HEK293 (cell line): ENCODE measurements around the gene RNF144B.

Experiments
- CTCF ChIA-PET: fragments of 350-600 bp; formaldehyde crosslinking; extraction: SDS; loops from one replicate; lab custom pipeline; 2021; ENCODE audit warnings: antibody characterized with exemption; lab: Yijun Ruan, JAX
- POLR2A ChIA-PET: fragments of 300-600 bp; formaldehyde crosslinking; extraction: SDS; loops from one replicate; lab custom pipeline; 2020; ENCODE audit warnings: antibody characterized with exemption, inconsistent platforms; lab: Yijun Ruan, JAX
- H3K27ac ChIP-seq: fragments of 200-500 bp; sonication (Bioruptor generic); 2 replicates; pipeline ENCODE4 v1.5.1; 2014; ENCODE audit warnings: low read depth, low read length, control low read depth, inconsistent platforms; ENCODE audit errors: extremely low read depth
- H3K36me3 ChIP-seq, 2 experiments: fragments of 200-500 bp in 1 of 2; sonication (Bioruptor generic) in 1 of 2; 1 replicate in 1 of 2; 2 replicates in 1 of 2; pipeline ENCODE4 v1.5.1; 2014 to 2017; ENCODE audit warnings: inconsistent platforms in 2 of 2, low read length in 2 of 2; ENCODE audit not compliant: control insufficient read depth in 2 of 2, insufficient read depth in 1 of 2
- H3K4me1 ChIP-seq: fragments of 200-500 bp; sonication (Bioruptor generic); 2 replicates; pipeline ENCODE4 v1.5.1; 2014; ENCODE audit warnings: mild to moderate bottlenecking, low read length, inconsistent platforms; ENCODE audit not compliant: control insufficient read depth, insufficient read depth
- H3K4me3 ChIP-seq: 2 replicates; pipeline ENCODE4 v1.5.1; 2011; ENCODE audit warnings: low read depth, mild to moderate bottlenecking, control low read depth, low read length, moderate library complexity
- H3K9me3 ChIP-seq: fragments of 200-500 bp; sonication (Bioruptor generic); 2 replicates; pipeline ENCODE4 v1.5.1; 2014; ENCODE audit warnings: low read depth, low read length, inconsistent platforms; ENCODE audit not compliant: control insufficient read depth, insufficient read depth
- KLF16 ChIP-seq: fragments of 450-650 bp; formaldehyde crosslinking; IDR thresholded peaks from 2 replicates; pipeline ENCODE4 v1.5.1; 2017; ENCODE audit warnings: missing biosample characterization, missing genetic modification characterization
- SETDB1 ChIP-seq: IDR thresholded peaks from one replicate; pipeline ENCODE4 v1.6.1; 2017; ENCODE audit warnings: mild to moderate bottlenecking, low read length, moderate library complexity, mixed read lengths; ENCODE audit not compliant: insufficient read length
- SP2 ChIP-seq: fragments of 450-650 bp; formaldehyde crosslinking; IDR thresholded peaks from 2 replicates; pipeline ENCODE4 v1.5.1; 2016; ENCODE audit warnings: missing biosample characterization, missing genetic modification characterization
- TCF7L2 ChIP-seq: IDR thresholded peaks from 2 replicates; pipeline ENCODE4 v1.6.1; 2011; ENCODE audit warnings: low read depth, mild to moderate bottlenecking, inconsistent platforms, low read length, moderate library complexity, borderline replicate concordance
- YY1 ChIP-seq: fragments of 450-650 bp; formaldehyde crosslinking; IDR thresholded peaks from 2 replicates; pipeline ENCODE4 v1.5.1; 2018; ENCODE audit warnings: missing biosample characterization, missing genetic modification characterization
- ZBTB17 ChIP-seq: fragments of 450-650 bp; formaldehyde crosslinking; IDR thresholded peaks from 2 replicates; pipeline ENCODE4 v1.5.1; 2016; ENCODE audit warnings: missing biosample characterization, missing genetic modification characterization
- ZBTB21 ChIP-seq: fragments of 450-650 bp; formaldehyde crosslinking; IDR thresholded peaks from 2 replicates; pipeline ENCODE4 v1.5.1; 2017; ENCODE audit warnings: missing biosample characterization, missing genetic modification characterization
- ZNF169 ChIP-seq: fragments of 450-650 bp; formaldehyde crosslinking; IDR thresholded peaks from 2 replicates; pipeline ENCODE4 v1.5.1; 2016; ENCODE audit warnings: missing biosample characterization, missing genetic modification characterization
- ZNF184 ChIP-seq: fragments of 450-650 bp; IDR thresholded peaks from 2 replicates; pipeline ENCODE4 v1.5.1; 2018; ENCODE audit warnings: missing biosample characterization, mild to moderate bottlenecking, missing genetic modification characterization
- TF ChIP-seq, protein P1 (sequence below): fragments of 450-650 bp; formaldehyde crosslinking; IDR thresholded peaks from 2 replicates; pipeline ENCODE4 v1.5.1; 2017; ENCODE audit warnings: missing biosample characterization, missing genetic modification characterization
- TF ChIP-seq, protein P2 (sequence below): fragments of 450-650 bp; formaldehyde crosslinking; IDR thresholded peaks from 2 replicates; pipeline ENCODE4 v1.5.1; 2016; ENCODE audit warnings: missing biosample characterization, missing genetic modification characterization
- TF ChIP-seq, protein P3 (sequence below): fragments of 450-650 bp; formaldehyde crosslinking; IDR thresholded peaks from 2 replicates; pipeline ENCODE4 v1.5.1; 2016; ENCODE audit warnings: missing biosample characterization, missing genetic modification characterization, low read depth

RNF144B gene

DNA sequence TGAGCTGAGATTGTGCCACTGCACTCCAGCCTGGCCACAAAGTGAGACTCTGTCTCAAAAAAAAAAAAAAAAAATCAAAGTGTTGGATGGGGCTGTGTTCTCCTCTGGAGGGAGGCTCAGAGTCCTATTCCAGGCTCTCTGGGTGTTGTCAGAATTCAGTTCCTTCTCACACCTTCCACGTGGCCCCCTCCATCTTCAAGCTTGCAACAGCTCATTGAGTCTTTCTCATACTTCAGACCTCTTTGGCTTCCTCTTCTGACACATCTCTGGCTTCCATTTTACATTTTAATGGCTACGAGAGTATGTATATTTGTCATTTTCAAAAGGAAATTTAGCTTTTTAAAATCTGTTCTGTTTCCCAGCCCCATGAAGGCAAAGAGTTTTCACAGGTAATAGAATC lies 85.8 kb downstream of the RNF144B start:
- H3K9me3 ChIP-seq: no peaks in the 10 kb centered on the region
- H3K4me3 ChIP-seq: no peak overlapping the region
- ChIA-PET CTCF (interaction anchor here (0.7 to 1.3 kb wide), 2 partner anchors 30 to 1595 kb away, joined by 3 read pairs; no protein-coding TSS in a partner anchor), POLR2A (no interaction called here)
- H3K4me1 ChIP-seq: 0 out of 2 replicates have a peak, but pooled peaks cover 3% of the 10 kb centered on the region
- no peaks in the 10 kb centered on the region for H3K36me3 ChIP-seq
- TF ChIP-seq SP2 (tag by site-specific recombination): no peak
- TF ChIP-seq ZBTB17 (tag by site-specific recombination): no peak
- no peak overlapping the region for H3K27ac ChIP-seq

DNA sequence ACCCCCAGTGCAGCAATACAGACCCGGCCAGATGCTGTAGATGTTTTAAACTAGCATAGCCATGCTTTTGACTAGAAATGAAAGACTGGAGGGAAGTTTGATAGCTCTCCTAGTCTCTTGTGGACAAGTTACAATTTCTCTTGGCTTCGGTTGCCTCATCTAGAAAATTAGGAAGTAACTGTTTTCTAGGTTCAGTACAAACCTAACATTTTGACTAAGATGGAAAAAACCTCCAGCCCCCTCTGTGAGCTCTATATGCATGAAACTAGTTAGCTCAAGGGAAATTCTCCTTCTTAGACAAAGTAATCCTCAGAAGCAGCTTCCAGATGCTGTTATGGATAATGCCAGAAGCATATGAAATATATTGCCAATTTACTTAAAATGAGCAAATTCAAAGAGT lies 86.6 kb downstream of the RNF144B start:
- Histone ChIP-seq H3K4me1 (0 out of 2 replicates have a peak, but pooled peaks cover 3% of the 10 kb centered on the region), H3K9me3 (no peaks in the 10 kb centered on the region), H3K4me3 (no peak overlapping the region), H3K36me3 (no peaks in the 10 kb centered on the region), H3K27ac (no peak overlapping the region)
- ChIA-PET POLR2A (no interaction called here), CTCF (interaction anchor here (0.5 to 1.3 kb wide), 3 partner anchors 14 to 75 kb away, joined by 3 to 4 read pairs (median 3); no protein-coding TSS in a partner anchor)
- no peak for TF ChIP-seq YY1 (tag by site-specific recombination)
- TF ChIP-seq SETDB1: no peak

DNA sequence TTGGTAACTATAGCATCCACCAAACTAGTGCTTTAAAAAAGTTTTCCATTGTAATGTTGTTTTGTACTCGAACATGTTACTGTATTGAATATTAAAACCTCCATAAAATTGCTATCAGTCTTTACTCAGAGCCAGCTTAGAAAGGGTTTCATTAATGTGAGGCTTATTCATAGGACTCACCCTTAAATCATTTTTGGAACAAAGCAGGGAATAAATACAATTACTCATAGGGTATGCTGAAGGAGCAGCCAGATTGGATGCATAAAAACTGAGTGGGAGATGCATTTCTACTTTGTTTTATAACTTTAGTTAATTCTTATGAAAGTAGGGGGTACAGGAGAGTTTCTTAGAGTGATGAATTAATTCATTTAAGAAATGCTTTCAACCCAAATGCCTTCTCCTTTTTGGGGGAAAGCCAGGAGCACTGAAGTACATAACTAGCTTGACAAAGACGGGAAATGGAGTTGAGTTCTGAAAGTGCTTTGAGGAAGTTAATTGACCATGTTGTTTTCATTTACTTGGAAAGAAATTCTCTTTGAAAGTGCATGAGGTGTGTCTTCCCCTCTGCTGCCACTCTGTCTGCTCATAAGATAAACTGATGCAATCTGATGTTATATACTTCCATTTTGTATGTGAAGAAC lies 90.3 kb downstream of the RNF144B start:
- Histone ChIP-seq H3K36me3 (no peaks in the 10 kb centered on the region), H3K4me1 (0 out of 2 replicates have a peak, but pooled peaks cover 3% of the 10 kb centered on the region), H3K9me3 (no peaks in the 10 kb centered on the region), H3K27ac (no peak overlapping the region), H3K4me3 (no peak overlapping the region)
- ChIA-PET POLR2A (no interaction called here), CTCF (interaction anchor here (2.0 kb wide), 1 partner anchor 26 kb away, joined by 9 read pairs; no protein-coding TSS in a partner anchor)
- TF ChIP-seq, protein P1, sequence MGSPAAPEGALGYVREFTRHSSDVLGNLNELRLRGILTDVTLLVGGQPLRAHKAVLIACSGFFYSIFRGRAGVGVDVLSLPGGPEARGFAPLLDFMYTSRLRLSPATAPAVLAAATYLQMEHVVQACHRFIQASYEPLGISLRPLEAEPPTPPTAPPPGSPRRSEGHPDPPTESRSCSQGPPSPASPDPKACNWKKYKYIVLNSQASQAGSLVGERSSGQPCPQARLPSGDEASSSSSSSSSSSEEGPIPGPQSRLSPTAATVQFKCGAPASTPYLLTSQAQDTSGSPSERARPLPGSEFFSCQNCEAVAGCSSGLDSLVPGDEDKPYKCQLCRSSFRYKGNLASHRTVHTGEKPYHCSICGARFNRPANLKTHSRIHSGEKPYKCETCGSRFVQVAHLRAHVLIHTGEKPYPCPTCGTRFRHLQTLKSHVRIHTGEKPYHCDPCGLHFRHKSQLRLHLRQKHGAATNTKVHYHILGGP (tag by site-specific recombination): 0 out of 2 replicates have a peak, but pooled peaks have one; percentile 33
- 0 out of 2 replicates have a peak, but pooled peaks have one; percentile 25 for TF ChIP-seq TCF7L2
- TF ChIP-seq ZBTB21 (tag by site-specific recombination): no peak
- TF ChIP-seq, protein P2, sequence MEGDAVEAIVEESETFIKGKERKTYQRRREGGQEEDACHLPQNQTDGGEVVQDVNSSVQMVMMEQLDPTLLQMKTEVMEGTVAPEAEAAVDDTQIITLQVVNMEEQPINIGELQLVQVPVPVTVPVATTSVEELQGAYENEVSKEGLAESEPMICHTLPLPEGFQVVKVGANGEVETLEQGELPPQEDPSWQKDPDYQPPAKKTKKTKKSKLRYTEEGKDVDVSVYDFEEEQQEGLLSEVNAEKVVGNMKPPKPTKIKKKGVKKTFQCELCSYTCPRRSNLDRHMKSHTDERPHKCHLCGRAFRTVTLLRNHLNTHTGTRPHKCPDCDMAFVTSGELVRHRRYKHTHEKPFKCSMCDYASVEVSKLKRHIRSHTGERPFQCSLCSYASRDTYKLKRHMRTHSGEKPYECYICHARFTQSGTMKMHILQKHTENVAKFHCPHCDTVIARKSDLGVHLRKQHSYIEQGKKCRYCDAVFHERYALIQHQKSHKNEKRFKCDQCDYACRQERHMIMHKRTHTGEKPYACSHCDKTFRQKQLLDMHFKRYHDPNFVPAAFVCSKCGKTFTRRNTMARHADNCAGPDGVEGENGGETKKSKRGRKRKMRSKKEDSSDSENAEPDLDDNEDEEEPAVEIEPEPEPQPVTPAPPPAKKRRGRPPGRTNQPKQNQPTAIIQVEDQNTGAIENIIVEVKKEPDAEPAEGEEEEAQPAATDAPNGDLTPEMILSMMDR (tag by site-specific recombination): no peak
- TF ChIP-seq ZNF184: no peak

DNA sequence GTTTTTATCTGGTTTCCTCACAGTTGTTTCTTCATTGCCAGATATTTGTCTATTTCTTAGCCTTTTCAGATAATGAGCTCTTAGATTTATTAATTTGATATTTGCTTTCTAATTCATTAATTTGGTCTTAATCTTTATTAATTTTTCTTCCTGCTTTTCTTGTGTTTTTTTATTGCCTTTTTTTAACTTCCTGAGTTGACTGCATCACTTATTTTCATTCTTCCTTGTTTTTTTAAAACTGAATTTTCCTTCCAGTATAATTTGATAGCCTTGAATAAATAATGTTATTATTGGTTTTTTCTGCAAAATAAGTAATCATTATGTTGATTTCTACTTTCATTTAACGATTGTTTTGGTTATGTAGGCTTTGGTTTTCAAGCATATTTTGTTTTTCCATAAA lies 91.5 kb downstream of the RNF144B start:
- CTCF ChIA-PET: interaction anchor here (0.5 to 2.0 kb wide), 3 partner anchors 25 to 876 kb away, joined by 3 to 9 read pairs (median 3); no protein-coding TSS in a partner anchor
- TF ChIP-seq, protein P3, sequence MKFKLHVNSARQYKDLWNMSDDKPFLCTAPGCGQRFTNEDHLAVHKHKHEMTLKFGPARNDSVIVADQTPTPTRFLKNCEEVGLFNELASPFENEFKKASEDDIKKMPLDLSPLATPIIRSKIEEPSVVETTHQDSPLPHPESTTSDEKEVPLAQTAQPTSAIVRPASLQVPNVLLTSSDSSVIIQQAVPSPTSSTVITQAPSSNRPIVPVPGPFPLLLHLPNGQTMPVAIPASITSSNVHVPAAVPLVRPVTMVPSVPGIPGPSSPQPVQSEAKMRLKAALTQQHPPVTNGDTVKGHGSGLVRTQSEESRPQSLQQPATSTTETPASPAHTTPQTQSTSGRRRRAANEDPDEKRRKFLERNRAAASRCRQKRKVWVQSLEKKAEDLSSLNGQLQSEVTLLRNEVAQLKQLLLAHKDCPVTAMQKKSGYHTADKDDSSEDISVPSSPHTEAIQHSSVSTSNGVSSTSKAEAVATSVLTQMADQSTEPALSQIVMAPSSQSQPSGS (tag by site-specific recombination): 0 out of 2 replicates have a peak, but pooled peaks have one; percentile 21
- TF ChIP-seq KLF16 (tag by site-specific recombination) (no peak), ZNF169 (no peak)

More for the DNA sequence above, 91.5 kb downstream of the RNF144B start:
- POLR2A ChIA-PET: no interaction called here
- no peaks in the 10 kb centered on the region for H3K36me3 ChIP-seq
- H3K9me3 ChIP-seq: no peaks in the 10 kb centered on the region
- no peak overlapping the region for H3K27ac ChIP-seq
- no peak overlapping the region for H3K4me3 ChIP-seq
- H3K4me1 ChIP-seq: 0 out of 2 replicates have a peak, but pooled peaks cover 3% of the 10 kb centered on the region
